Measurements from ENCODE around the gene SPACA6. TPM values are rescaled to one million over a fixed set of nuclear protein-coding genes. Genes with fewer than 3 reads are reported as not detected.

SPACA6 gene
- total and polyA plus RNA-seq, 5 donors: 15.0 to 25.7 (median 17.0) TPM

DNA sequence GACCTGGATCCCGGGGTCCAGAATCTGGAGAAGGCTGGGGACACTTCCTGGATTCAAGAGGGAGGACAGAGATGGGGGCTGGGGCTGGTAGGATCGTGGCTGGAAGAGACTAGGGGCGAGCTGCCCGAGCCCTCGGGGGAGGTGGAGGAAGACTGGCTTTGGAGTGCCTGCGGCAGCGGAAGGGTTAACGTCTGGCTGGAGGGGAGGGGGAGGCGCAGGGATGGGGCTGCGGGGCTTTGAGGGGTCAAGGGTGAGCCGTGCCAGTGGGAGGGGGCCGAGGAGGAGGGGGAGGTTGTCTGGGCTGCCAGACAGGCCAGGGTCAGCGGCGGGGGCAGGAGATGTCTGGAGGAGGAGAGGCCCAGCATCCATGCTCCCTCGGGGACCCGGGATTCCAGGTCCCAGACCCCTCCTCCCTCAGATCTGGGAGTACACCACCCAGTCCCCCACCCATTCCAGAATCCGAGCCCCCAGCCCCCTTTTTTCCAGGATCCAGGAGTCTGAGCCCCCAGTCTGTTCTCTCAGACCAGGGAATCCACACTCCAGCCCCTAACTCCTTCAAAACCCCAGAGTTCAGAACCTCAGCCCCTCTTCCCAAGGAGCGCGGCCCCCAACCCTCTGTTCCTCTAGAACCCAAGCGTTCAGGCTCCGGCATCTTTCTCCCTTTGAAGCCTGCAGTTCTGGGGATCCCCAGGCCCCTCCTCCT is 3.2 kb upstream of the SPACA6 start:
- Histone ChIP-seq H3K27me3 (ENCODE audit: control insufficient read depth, insufficient read depth) (no peaks in the 10 kb centered on the region), H3K27ac (ENCODE audit: low read length) (peak overlapping the region; percentile 90), H3K9me3 (ENCODE audit: control insufficient read depth, low read length) (no peaks in the 10 kb centered on the region), H3K4me3 (ENCODE audit: low read length) (peak overlapping the region; percentile 98), H3K4me1 (ENCODE audit: control insufficient read depth, insufficient read depth, low read length) (peaks cover 2% of the 10 kb centered on the region)
- ATAC-seq (peak; percentile 0 to 3), DNase-seq (peak; percentile 68 to 87 (median 80))
- 2% methylated on average over 21 of the region's 21 CpGs for WGBS
- intact Hi-C loops (cut with DNase I): loop anchor here in 2 of 4 donors (10.0 kb wide), 2 partner anchors 95 to 115 kb away; no protein-coding TSS in a partner anchor

DNA sequence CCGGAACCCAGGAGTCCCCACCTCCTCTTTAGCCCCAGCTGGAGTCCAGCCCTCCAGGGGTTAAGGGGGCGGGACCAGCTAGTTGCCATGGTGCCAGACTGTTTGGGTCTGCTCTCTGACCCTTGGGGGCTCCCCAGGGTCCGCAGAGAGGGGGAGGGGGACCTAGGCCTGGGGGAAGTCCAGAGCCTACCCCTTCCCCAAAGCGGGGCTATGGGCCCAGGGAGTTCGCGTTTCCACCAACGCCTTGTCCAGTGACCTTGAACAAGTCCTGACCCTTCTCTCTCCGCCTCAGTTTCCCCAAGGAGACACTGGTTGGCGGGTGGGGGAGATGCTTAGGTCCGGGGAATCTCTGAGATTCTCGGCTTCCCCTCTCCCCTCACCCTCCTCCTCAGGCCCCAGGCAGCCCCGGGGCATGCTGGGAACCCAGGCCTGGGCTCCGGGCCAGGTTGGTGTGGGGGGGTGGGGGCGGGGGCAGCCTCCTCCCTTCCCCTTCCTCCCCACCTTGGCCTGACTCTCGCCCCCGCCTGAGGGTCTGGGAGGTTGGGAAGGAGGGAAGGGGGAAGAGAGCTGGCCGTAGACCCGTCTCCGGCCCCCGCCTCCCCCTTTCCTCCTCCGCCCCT is 2.6 kb upstream of the SPACA6 start:
- WGBS: under 1% methylated on average over 19 of the region's 21 CpGs

DNA sequence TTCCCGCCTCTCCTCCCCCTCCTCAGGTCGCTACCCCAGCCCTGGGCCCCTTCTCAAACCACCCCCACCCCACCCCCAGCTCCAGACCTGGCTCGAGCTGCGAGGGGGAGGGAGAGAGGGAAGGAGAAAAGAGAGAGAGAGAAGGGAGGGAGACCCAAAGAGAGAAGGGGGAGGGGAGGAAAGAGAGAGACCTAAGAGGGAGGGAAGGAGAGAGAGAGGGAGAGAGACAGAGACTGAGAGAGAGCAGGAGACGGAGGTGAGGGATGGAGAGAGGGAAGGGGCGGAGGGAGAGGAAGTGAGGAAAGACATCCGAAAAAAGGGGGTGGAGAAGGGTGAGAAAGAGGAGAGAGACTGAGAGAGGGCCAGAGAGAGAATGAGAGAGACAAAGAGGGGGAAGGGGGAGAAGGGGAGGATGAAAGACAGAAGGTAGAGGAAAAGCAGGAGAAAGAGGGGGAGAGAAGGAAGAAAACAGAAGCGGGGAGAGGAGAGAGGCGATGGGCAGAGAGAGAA is 2.0 kb upstream of the SPACA6 start:
- 5% methylated on average over 9 of the region's 9 CpGs for WGBS
- ATAC-seq (no peak), DNase-seq (no peak)
- H3K27ac ChIP-seq (ENCODE audit: low read length): peak overlapping the region; percentile 72
- H3K4me3 ChIP-seq (ENCODE audit: low read length): peak overlapping the region; percentile 98
- no peaks in the 10 kb centered on the region for H3K27me3 ChIP-seq (ENCODE audit: control insufficient read depth, insufficient read depth)
- H3K9me3 ChIP-seq (ENCODE audit: control insufficient read depth, low read length): no peaks in the 10 kb centered on the region
- intact Hi-C loops (cut with DNase I): no loop called here
- peaks cover 2% of the 10 kb centered on the region for H3K4me1 ChIP-seq (ENCODE audit: control insufficient read depth, insufficient read depth, low read length)

More for the DNA sequence above, 2.6 kb upstream of the SPACA6 start:
- Histone ChIP-seq H3K27ac (ENCODE audit: low read length) (peak overlapping the region; percentile 90), H3K9me3 (ENCODE audit: control insufficient read depth, low read length) (no peaks in the 10 kb centered on the region), H3K4me3 (ENCODE audit: low read length) (peak overlapping the region; percentile 98), H3K4me1 (ENCODE audit: control insufficient read depth, insufficient read depth, low read length) (peaks cover 2% of the 10 kb centered on the region), H3K27me3 (ENCODE audit: control insufficient read depth, insufficient read depth) (no peaks in the 10 kb centered on the region)
- intact Hi-C loops (cut with DNase I): no loop called here
- ATAC-seq (peak; percentile 44 to 53), DNase-seq (peak; percentile 76 to 92 (median 89))

DNA sequence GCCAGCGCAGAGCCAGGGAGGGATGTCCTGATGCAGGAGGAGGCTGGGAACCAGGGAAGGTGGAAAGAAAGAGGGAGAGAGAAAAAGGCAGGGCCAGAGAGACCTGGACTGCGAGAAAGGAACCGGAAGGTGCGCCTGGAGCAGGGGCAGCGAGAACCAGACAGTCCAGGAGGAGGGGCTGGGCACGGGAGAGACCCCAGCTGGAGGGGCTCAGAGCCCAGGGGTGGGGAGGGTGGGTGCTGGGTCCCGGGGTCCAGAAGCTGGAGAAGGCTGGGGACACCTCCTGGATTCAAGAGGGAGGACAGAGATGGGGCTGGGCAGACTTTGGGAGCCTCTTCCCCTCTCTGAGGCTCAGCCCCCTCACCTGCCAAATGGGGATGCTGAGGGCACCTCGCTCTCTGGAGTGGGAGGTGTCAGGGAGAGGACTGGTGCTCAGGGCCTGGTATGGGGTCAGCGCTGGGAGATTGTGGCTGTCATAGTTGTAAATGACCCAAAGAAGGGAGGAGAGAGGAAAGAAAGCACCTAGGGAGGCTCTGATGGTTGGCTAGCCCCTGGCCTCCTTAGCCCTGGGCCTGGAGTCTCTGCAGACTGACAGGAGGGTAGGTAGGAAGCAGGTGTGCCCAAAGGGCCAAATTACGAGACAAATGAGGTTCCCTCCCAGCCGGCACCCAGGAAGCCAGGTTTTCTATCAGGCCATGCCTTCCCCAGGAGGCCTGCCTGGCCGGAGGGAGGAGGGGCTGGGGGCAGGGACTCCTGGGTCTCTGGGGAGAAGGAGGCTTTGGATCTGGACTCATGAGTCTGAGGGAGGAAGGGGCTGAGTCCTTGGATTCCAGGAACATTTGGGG is 1.3 kb upstream of the SPACA6 start:
- 19% methylated on average over 12 of the region's 12 CpGs for WGBS
- ATAC-seq: no peak
- H3K27ac ChIP-seq (ENCODE audit: low read length): peak overlapping the region; percentile 72
- intact Hi-C loops (cut with DNase I): no loop called here
- H3K4me3 ChIP-seq (ENCODE audit: low read length): peak overlapping the region; percentile 98
- H3K27me3 ChIP-seq (ENCODE audit: control insufficient read depth, insufficient read depth): no peaks in the 10 kb centered on the region
- no peaks in the 10 kb centered on the region for H3K9me3 ChIP-seq (ENCODE audit: control insufficient read depth, low read length)
- H3K4me1 ChIP-seq (ENCODE audit: control insufficient read depth, insufficient read depth, low read length): peaks cover 2% of the 10 kb centered on the region
- peak in 1 of 3 donors; percentile 58 for DNase-seq

DNA sequence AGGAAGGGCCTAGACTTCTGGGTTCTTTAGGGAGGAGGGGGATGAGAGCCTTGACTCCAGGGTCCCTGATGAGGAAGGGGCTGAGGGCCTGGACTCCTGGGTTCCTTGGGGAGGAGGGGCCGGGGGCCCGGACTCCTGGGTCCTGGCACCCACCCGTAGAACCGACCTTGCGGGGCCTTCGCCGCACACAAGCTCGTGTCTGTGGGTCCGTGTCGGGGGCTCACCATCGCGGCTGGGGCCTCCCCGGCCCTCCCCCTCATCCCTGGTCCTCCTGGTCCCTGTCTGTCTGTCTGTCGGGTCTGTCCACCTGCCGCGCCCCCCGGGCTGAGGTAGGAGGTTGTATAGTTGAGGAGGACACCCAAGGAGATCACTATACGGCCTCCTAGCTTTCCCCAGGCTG is 662 bp upstream of the SPACA6 start:
- Histone ChIP-seq H3K4me3 (ENCODE audit: low read length) (no peak overlapping the region), H3K27ac (ENCODE audit: low read length) (no peak overlapping the region), H3K27me3 (ENCODE audit: control insufficient read depth, insufficient read depth) (no peaks in the 10 kb centered on the region), H3K4me1 (ENCODE audit: control insufficient read depth, insufficient read depth, low read length) (peaks cover 2% of the 10 kb centered on the region), H3K9me3 (ENCODE audit: control insufficient read depth, low read length) (no peaks in the 10 kb centered on the region)
- DNase-seq (peak in 2 of 3 donors; percentile 53 to 64), ATAC-seq (no peak)
- intact Hi-C loops (cut with DNase I): no loop called here
- WGBS: 65% methylated on average over 18 of the region's 18 CpGs

DNA sequence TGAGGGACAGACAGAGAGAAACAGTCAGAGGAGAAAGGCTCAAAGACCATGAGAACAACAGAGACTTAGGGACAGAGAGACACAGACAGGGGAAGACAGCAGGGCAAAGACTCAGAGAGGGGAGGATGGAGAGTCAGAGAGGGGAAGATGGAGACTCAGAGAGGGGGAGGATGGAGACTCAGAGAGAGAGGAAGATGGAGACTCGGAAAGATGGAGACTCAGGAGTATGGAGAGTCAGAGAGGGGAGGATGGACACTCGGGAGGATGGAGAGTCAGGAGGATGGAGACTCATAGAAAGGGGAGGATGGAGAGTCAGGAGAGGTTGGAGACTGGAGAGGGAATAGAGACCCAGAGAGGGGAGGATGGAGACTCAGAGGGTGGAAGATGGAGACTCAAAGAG is 689 bp downstream of the SPACA6 start:
- 30% methylated on average over 2 of the region's 2 CpGs for WGBS
- H3K9me3 ChIP-seq (ENCODE audit: control insufficient read depth, low read length): no peaks in the 10 kb centered on the region
- H3K27ac ChIP-seq (ENCODE audit: low read length): no peak overlapping the region
- DNase-seq (no peak), ATAC-seq (no peak)
- H3K4me1 ChIP-seq (ENCODE audit: control insufficient read depth, insufficient read depth, low read length): peaks cover 2% of the 10 kb centered on the region
- no peak overlapping the region for H3K4me3 ChIP-seq (ENCODE audit: low read length)
- intact Hi-C loops (cut with DNase I): no loop called here
- H3K27me3 ChIP-seq (ENCODE audit: control insufficient read depth, insufficient read depth): no peaks in the 10 kb centered on the region

DNA sequence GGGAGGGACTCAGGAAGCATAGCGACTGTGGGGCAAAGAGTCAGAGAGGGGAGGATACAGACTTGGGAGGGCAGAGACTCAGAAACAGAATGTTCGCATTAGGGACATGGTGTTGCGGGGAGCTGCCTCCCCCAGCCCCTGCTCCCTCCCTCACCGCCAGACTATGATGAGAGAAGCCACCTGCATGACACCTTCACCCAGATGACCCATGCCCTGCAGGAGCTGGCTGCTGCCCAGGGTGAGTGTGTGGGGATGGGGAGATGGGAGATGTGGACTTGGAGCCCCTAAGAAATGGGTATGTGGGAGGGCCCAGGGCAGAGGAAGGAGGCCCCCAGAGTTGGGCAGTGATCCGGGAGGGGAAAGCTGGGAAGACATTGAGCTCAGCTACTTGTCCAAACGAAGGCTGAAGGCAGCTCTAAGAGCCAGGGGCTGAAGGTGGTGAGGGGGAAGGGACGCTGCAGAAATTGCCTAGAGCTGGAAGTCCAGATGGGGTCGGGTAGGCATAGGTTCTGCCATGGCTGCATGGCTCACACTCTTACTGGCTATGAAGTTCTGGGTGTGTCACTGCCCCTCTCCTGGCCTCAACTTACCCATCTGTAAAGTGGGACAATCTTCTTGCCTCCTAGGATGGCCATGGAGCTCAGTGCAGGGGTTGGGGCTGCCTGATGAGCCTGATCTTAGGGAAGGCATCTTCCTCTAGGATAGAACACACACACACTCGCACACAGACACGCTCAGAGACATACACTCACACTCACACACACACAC is 1.4 kb downstream of the SPACA6 start:
- WGBS: 75% methylated on average over 10 of the region's 10 CpGs

DNA sequence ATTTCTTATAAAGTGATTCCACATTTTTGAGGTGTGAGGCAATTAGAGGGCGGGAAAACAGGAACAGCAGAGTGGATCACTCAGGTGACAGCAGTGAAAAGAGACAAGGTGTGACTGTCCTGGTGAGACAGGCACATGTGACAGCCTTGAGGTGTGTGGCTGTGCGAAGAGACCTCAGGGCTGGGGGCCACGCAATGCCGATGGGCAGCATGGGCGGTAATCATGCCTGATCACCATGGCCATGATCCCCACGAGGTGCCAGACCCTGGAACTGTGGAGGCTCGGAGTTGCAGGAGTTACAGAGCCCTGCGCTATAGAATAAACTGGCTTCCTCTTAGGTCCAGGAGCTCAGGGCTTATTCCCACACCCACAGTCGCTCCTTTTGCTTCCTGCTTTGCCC is 2.0 kb downstream of the SPACA6 start:
- 90% methylated on average over 9 of the region's 9 CpGs for WGBS
- Histone ChIP-seq H3K4me3 (ENCODE audit: low read length) (no peak overlapping the region), H3K4me1 (ENCODE audit: control insufficient read depth, insufficient read depth, low read length) (peaks cover 2% of the 10 kb centered on the region), H3K27ac (ENCODE audit: low read length) (no peak overlapping the region), H3K9me3 (ENCODE audit: control insufficient read depth, low read length) (no peaks in the 10 kb centered on the region), H3K27me3 (ENCODE audit: control insufficient read depth, insufficient read depth) (no peaks in the 10 kb centered on the region)
- DNase-seq (no peak), ATAC-seq (no peak)
- intact Hi-C loops (cut with DNase I): no loop called here

More for the DNA sequence above, 1.4 kb downstream of the SPACA6 start:
- Histone ChIP-seq H3K27me3 (ENCODE audit: control insufficient read depth, insufficient read depth) (no peaks in the 10 kb centered on the region), H3K27ac (ENCODE audit: low read length) (no peak overlapping the region), H3K9me3 (ENCODE audit: control insufficient read depth, low read length) (no peaks in the 10 kb centered on the region), H3K4me3 (ENCODE audit: low read length) (no peak overlapping the region), H3K4me1 (ENCODE audit: control insufficient read depth, insufficient read depth, low read length) (peaks cover 2% of the 10 kb centered on the region)
- DNase-seq (no peak), ATAC-seq (no peak)
- intact Hi-C loops (cut with DNase I): no loop called here

DNA sequence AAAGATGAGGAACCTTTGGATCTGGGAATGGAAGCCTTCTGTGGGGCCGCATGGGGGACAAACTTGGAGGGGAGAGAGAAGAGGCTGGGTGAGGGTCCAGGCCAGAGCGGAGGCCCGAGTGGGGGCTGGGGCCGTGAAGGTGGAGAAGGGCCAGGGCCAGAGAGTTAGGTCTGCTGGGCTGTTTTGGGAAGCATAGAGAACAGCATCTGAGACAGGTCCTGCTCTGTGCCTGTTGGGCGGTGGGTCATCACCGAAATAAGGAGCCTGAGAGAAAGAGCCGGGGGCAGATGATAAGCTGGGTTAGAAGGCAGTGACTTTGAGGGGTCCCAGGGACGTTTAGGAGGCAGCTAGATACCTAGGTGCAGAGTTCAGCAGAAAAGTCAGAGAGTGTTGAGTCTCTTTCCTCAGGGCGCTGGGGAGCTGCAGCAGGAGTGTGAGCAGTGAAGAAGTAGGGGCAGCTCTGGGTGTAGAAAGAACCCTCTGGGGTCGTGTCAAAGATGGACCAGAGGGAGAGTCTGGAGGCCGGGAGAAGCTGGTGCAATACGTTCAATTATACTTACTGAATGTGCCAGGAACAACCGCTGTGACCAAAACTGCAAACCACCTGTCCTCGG is 2.7 kb downstream of the SPACA6 start:
- intact Hi-C loops (cut with DNase I): no loop called here
- DNase-seq (no peak), ATAC-seq (no peak)
- no peaks in the 10 kb centered on the region for H3K9me3 ChIP-seq (ENCODE audit: control insufficient read depth, low read length)
- H3K4me1 ChIP-seq (ENCODE audit: control insufficient read depth, insufficient read depth, low read length): peaks cover 2% of the 10 kb centered on the region
- H3K27ac ChIP-seq (ENCODE audit: low read length): no peak overlapping the region
- no peaks in the 10 kb centered on the region for H3K27me3 ChIP-seq (ENCODE audit: control insufficient read depth, insufficient read depth)
- no peak overlapping the region for H3K4me3 ChIP-seq (ENCODE audit: low read length)
- 87% methylated on average over 14 of the region's 14 CpGs for WGBS

DNA sequence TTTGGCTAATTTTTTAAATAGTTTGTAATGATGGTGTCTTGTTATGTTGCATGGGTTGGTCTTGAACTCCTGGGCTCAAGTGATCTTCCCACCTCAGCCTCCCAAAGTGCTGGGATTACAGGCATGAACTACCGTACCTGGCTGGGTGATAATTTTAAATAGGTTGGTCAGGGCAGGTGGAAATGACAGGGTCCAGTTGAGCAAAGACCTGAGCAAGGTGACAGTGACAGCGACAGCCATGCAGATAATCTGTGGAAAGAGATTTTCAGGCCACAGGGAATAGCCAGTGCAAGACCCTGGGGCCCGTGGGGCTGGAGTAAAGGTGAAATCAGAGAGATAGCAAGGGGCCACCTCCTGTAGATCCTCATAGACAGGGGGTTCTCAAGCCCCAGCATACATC is 3.5 kb downstream of the SPACA6 start:
- ATAC-seq: no peak
- no peaks in the 10 kb centered on the region for H3K27me3 ChIP-seq (ENCODE audit: control insufficient read depth, insufficient read depth)
- H3K27ac ChIP-seq (ENCODE audit: low read length): no peak overlapping the region
- intact Hi-C loops (cut with DNase I): no loop called here
- H3K4me3 ChIP-seq (ENCODE audit: low read length): no peak overlapping the region
- no peaks in the 10 kb centered on the region for H3K9me3 ChIP-seq (ENCODE audit: control insufficient read depth, low read length)
- WGBS: 88% methylated on average over 3 of the region's 3 CpGs
- H3K4me1 ChIP-seq (ENCODE audit: control insufficient read depth, insufficient read depth, low read length): peaks cover 4% of the 10 kb centered on the region
- no peak for DNase-seq

Measured in right cardiac atrium (tissue), 5 donors.